Astrocyte (in vitro differentiated cells and primary cell): ENCODE results near the gene SLC25A43. TPM values are rescaled to one million over a fixed set of nuclear protein-coding genes. Genes with fewer than 3 reads are reported as not detected.

Experiments
- DNase-seq: peaks from one replicate; pipeline ENCODE4 v3.0.0-alpha.2; 2010; ENCODE audit warnings: low read depth
- FAIRE-seq: peaks from 2 replicates; lab custom pipeline; 2011; peaks lifted over from hg19 to GRCh38; lab: Jason Lieb, UNC
- H2AFZ ChIP-seq: 2 replicates; pipeline ENCODE4 v1.6.0; 2012; ENCODE audit warnings: low read depth, low read length, inconsistent platforms
- H3K27ac ChIP-seq: 2 replicates; pipeline ENCODE4 v1.5.1; 2011; ENCODE audit warnings: low read depth, low read length, inconsistent platforms
- H3K27me3 ChIP-seq: 2 replicates; pipeline ENCODE4 v1.6.0; 2011; ENCODE audit warnings: low read length, inconsistent platforms; ENCODE audit not compliant: insufficient read depth
- H3K36me3 ChIP-seq: 2 replicates; pipeline ENCODE4 v1.5.1; 2011; ENCODE audit warnings: low read length, inconsistent platforms; ENCODE audit not compliant: insufficient read depth
- H3K4me1 ChIP-seq: 2 replicates; pipeline ENCODE4 v1.5.1; 2011; ENCODE audit warnings: low read length, inconsistent platforms; ENCODE audit not compliant: insufficient read depth
- H3K4me2 ChIP-seq: 2 replicates; pipeline ENCODE4 v1.6.0; 2012; ENCODE audit warnings: low read length, inconsistent platforms
- H3K4me3 ChIP-seq: 2 replicates; pipeline ENCODE4 v1.5.1; 2011; ENCODE audit warnings: low read depth, mild to moderate bottlenecking, low read length, inconsistent platforms; ENCODE audit not compliant: insufficient read depth
- H3K79me2 ChIP-seq: 2 replicates; pipeline ENCODE4 v1.6.0; 2012; ENCODE audit warnings: mild to moderate bottlenecking, low read length, inconsistent platforms; ENCODE audit not compliant: insufficient read depth
- H3K9ac ChIP-seq: 2 replicates; pipeline ENCODE4 v1.6.0; 2012; ENCODE audit warnings: mild to moderate bottlenecking, low read length, inconsistent platforms
- H3K9me3 ChIP-seq: 2 replicates; pipeline ENCODE4 v1.5.1; 2012; ENCODE audit warnings: low read depth, mild to moderate bottlenecking, low read length, inconsistent platforms; ENCODE audit not compliant: insufficient read depth
- H4K20me1 ChIP-seq: 2 replicates; pipeline ENCODE4 v1.6.0; 2012; ENCODE audit warnings: low read length, inconsistent platforms; ENCODE audit not compliant: insufficient read depth
- H3K27ac Mint-ChIP-seq: one replicate; pipeline ENCODE4 v1.8.0; 2021; ENCODE audit warnings: mild to moderate bottlenecking, mixed read lengths; ENCODE audit not compliant: unreplicated experiment
- H3K27me3 Mint-ChIP-seq: one replicate; pipeline ENCODE4 v1.8.0; 2021; ENCODE audit warnings: low read depth, mixed read lengths; ENCODE audit not compliant: unreplicated experiment
- H3K36me3 Mint-ChIP-seq: one replicate; pipeline ENCODE4 v1.8.0; 2021; ENCODE audit warnings: low read depth, mixed read lengths; ENCODE audit not compliant: unreplicated experiment
- H3K4me1 Mint-ChIP-seq: one replicate; pipeline ENCODE4 v1.8.0; 2021; ENCODE audit warnings: low read depth, mixed read lengths; ENCODE audit not compliant: unreplicated experiment
- H3K4me3 Mint-ChIP-seq: one replicate; pipeline ENCODE4 v1.8.0; 2021; ENCODE audit warnings: mild to moderate bottlenecking, moderate library complexity, mixed read lengths; ENCODE audit not compliant: unreplicated experiment
- H3K9me3 Mint-ChIP-seq: one replicate; pipeline ENCODE4 v1.8.0; 2021; ENCODE audit warnings: mild to moderate bottlenecking, mixed read lengths; ENCODE audit not compliant: unreplicated experiment
- EZH2 ChIP-seq: IDR thresholded peaks from 2 replicates; pipeline ENCODE4 v1.6.1; 2012; ENCODE audit warnings: mild to moderate bottlenecking, low read length, inconsistent platforms; ENCODE audit not compliant: insufficient read depth
- total RNA-seq: library from RNA; stranded (reverse); gene quantifications from 2 replicates; pipeline ENCODE4 v1.2.1, GENCODE V29; 2021
- TF ChIP-seq, protein P1 (sequence below): IDR thresholded peaks from 2 replicates; pipeline ENCODE4 v1.5.1; 2011; ENCODE audit warnings: low read depth, mild to moderate bottlenecking, inconsistent platforms, low read length, moderate library complexity; ENCODE audit not compliant: insufficient read depth

Gene SLC25A43
- total RNA-seq, 1 donor from 2014 or later, result 11.6 TPM

- FAIRE-seq, result peak; percentile 89
These were observed 11.1 kb downstream of the SLC25A43 start for GRCh38 chrX:119410027-119410819.

GRCh38 chrX:119410854-119411253 is 11.7 kb downstream of the SLC25A43 start:
- Histone ChIP-seq H2AFZ (no peak overlapping the region), H3K27ac (no peak overlapping the region), H3K9me3 (no peaks in the 10 kb centered on the region), H3K4me1 (peaks cover 6% of the 10 kb centered on the region), H3K4me3 (no peak overlapping the region), H3K27me3 (no peaks in the 10 kb centered on the region), H3K9ac (no peak overlapping the region), H4K20me1 (peaks cover 4% of the 10 kb centered on the region), H3K79me2 (no peaks in the 10 kb centered on the region), H3K36me3 (no peaks in the 10 kb centered on the region), H3K4me2 (no peak overlapping the region)
- Mint-ChIP-seq H3K27ac (no peak overlapping the region), H3K27me3 (no peaks in the 10 kb centered on the region), H3K36me3 (peaks cover 6% of the 10 kb centered on the region), H3K4me1 (peaks cover 21% of the 10 kb centered on the region), H3K9me3 (no peaks in the 10 kb centered on the region), H3K4me3 (no peak overlapping the region)
- no peak for DNase-seq
- TF ChIP-seq, protein P1, sequence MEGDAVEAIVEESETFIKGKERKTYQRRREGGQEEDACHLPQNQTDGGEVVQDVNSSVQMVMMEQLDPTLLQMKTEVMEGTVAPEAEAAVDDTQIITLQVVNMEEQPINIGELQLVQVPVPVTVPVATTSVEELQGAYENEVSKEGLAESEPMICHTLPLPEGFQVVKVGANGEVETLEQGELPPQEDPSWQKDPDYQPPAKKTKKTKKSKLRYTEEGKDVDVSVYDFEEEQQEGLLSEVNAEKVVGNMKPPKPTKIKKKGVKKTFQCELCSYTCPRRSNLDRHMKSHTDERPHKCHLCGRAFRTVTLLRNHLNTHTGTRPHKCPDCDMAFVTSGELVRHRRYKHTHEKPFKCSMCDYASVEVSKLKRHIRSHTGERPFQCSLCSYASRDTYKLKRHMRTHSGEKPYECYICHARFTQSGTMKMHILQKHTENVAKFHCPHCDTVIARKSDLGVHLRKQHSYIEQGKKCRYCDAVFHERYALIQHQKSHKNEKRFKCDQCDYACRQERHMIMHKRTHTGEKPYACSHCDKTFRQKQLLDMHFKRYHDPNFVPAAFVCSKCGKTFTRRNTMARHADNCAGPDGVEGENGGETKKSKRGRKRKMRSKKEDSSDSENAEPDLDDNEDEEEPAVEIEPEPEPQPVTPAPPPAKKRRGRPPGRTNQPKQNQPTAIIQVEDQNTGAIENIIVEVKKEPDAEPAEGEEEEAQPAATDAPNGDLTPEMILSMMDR, result no peak
- TF ChIP-seq EZH2, result no peak
- peak; percentile 5 for FAIRE-seq

More at GRCh38 chrX:119410027-119410819, 11.1 kb downstream of the SLC25A43 start:
- Histone ChIP-seq H4K20me1 (peaks cover 4% of the 10 kb centered on the region), H3K27ac (no peak overlapping the region), H3K9me3 (no peaks in the 10 kb centered on the region), H2AFZ (no peak overlapping the region), H3K36me3 (no peaks in the 10 kb centered on the region), H3K4me2 (peak overlapping the region; percentile 68), H3K9ac (no peak overlapping the region), H3K27me3 (no peaks in the 10 kb centered on the region), H3K79me2 (no peaks in the 10 kb centered on the region), H3K4me1 (peaks cover 6% of the 10 kb centered on the region), H3K4me3 (no peak overlapping the region)
- Mint-ChIP-seq H3K27ac (no peak overlapping the region), H3K4me3 (no peak overlapping the region), H3K27me3 (no peaks in the 10 kb centered on the region), H3K4me1 (peaks cover 21% of the 10 kb centered on the region), H3K36me3 (peaks cover 6% of the 10 kb centered on the region), H3K9me3 (no peaks in the 10 kb centered on the region)
- DNase-seq, result peak; percentile 90
- no peak for TF ChIP-seq EZH2
- TF ChIP-seq, protein P1, result no peak

GRCh38 chrX:119411959-119412358 is 12.8 kb downstream of the SLC25A43 start:
- Histone ChIP-seq H3K27ac (no peak overlapping the region), H3K9ac (no peak overlapping the region), H3K36me3 (no peaks in the 10 kb centered on the region), H3K4me2 (no peak overlapping the region), H4K20me1 (peaks cover 4% of the 10 kb centered on the region), H3K4me1 (peaks cover 6% of the 10 kb centered on the region), H3K9me3 (no peaks in the 10 kb centered on the region), H2AFZ (no peak overlapping the region), H3K27me3 (no peaks in the 10 kb centered on the region), H3K4me3 (no peak overlapping the region), H3K79me2 (no peaks in the 10 kb centered on the region)
- no peak for DNase-seq
- peaks cover 6% of the 10 kb centered on the region for H3K36me3 Mint-ChIP-seq
- no peaks in the 10 kb centered on the region for H3K27me3 Mint-ChIP-seq
- TF ChIP-seq EZH2, result no peak
- TF ChIP-seq, protein P1, result no peak
- no peak for FAIRE-seq
- no peak overlapping the region for H3K4me3 Mint-ChIP-seq
- no peaks in the 10 kb centered on the region for H3K9me3 Mint-ChIP-seq
- no peak overlapping the region for H3K27ac Mint-ChIP-seq
- H3K4me1 Mint-ChIP-seq, result peaks cover 19% of the 10 kb centered on the region
